ENCODE results near the gene FAM228A. TPM values are rescaled to one million over a fixed set of nuclear protein-coding genes. Genes with fewer than 3 reads are reported as not detected.

Gene FAM228A
- total RNA-seq, 1 donor from 2014 or later = not detected

DNA sequence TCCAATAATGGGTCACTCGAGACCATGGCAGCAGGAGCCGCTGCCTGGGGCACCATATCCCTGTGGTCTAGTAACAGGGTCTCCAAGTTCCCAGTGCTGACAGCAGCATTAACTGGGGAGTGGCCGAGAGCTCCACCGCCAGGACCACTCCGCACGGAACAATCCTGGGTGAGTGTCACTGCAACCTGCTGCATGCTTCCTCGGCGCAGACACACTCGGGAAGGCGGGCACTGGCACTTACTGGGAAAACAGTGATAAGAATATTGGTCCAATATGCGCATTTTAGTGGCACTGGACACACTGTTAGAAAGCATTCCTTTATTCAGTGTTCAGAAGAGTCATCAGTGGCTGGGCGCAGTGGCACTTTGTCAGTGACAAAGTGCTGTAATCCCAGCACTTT lies 29.7 kb downstream of the FAM228A start:
- TF ChIP-seq EZH2 (IDR thresholded peaks at IDR 0.05) = no peak
- TF ChIP-seq, protein P1, sequence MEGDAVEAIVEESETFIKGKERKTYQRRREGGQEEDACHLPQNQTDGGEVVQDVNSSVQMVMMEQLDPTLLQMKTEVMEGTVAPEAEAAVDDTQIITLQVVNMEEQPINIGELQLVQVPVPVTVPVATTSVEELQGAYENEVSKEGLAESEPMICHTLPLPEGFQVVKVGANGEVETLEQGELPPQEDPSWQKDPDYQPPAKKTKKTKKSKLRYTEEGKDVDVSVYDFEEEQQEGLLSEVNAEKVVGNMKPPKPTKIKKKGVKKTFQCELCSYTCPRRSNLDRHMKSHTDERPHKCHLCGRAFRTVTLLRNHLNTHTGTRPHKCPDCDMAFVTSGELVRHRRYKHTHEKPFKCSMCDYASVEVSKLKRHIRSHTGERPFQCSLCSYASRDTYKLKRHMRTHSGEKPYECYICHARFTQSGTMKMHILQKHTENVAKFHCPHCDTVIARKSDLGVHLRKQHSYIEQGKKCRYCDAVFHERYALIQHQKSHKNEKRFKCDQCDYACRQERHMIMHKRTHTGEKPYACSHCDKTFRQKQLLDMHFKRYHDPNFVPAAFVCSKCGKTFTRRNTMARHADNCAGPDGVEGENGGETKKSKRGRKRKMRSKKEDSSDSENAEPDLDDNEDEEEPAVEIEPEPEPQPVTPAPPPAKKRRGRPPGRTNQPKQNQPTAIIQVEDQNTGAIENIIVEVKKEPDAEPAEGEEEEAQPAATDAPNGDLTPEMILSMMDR (IDR thresholded peaks at IDR 0.05) = no peak
- no peak for TF ChIP-seq EZH2phosphoT487 (IDR thresholded peaks at IDR 0.05)
- Histone ChIP-seq H3K4me3 (no peak overlapping the region), H3K27ac (no peak overlapping the region), H3K27me3 (no peaks in the 10 kb centered on the region), H3K79me2 (ENCODE audit: low read depth) (no peaks in the 10 kb centered on the region), H3K4me2 (no peak overlapping the region), H4K20me1 (ENCODE audit: low read depth) (no peaks in the 10 kb centered on the region), H3K9me3 (ENCODE audit: low read depth) (no peaks in the 10 kb centered on the region), H3K9ac (no peak overlapping the region), H3F3A (ENCODE audit: low read depth) (no peaks in the 10 kb centered on the region), H2AFZ (replicated peaks) (no peak overlapping the region), H3K4me1 (peaks cover 12% of the 10 kb centered on the region), H3K36me3 (no peaks in the 10 kb centered on the region)
- Mint-ChIP-seq H3K27ac (no peak overlapping the region), H3K36me3 (peaks cover 5% of the 10 kb centered on the region), H3K27me3 (ENCODE audit: insufficient read depth, low read depth) (peaks cover 7% of the 10 kb centered on the region), H3K4me1 (peaks cover 28% of the 10 kb centered on the region), H3K9me3 (no peaks in the 10 kb centered on the region), H3K4me3 (no peak overlapping the region)
- DNase-seq (ENCODE audit: low spot score) = no peak

DNA sequence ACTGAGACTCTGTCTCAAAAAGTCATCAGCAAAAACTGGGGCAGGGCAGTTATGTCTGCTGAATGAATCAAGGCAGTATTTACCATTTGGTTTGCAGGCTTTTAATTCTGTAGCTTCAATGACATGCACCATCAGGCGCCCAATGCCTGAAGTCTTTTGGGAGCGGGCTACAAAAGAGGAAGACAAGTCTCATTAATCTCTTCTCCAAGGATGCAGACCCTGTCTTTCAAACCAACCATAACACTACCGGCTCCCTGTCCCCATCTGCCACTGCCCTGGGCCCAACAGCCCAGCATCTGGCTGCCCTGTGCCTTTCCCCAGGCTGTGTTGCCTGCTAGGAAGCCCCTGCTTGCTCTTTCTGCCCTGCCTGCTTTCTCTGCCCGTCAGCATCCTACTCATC lies 30.3 kb downstream of the FAM228A start:
- Histone ChIP-seq H4K20me1 (ENCODE audit: low read depth) (no peaks in the 10 kb centered on the region), H3K9ac (no peak overlapping the region), H3K4me1 (peaks cover 12% of the 10 kb centered on the region), H3K9me3 (ENCODE audit: low read depth) (no peaks in the 10 kb centered on the region), H2AFZ (replicated peaks) (no peak overlapping the region), H3K27me3 (no peaks in the 10 kb centered on the region), H3K27ac (no peak overlapping the region), H3K36me3 (no peaks in the 10 kb centered on the region), H3F3A (ENCODE audit: low read depth) (no peaks in the 10 kb centered on the region), H3K4me3 (no peak overlapping the region), H3K79me2 (ENCODE audit: low read depth) (no peaks in the 10 kb centered on the region), H3K4me2 (no peak overlapping the region)
- no peak for DNase-seq (ENCODE audit: low spot score)
- H3K4me1 Mint-ChIP-seq = peaks cover 30% of the 10 kb centered on the region
- peaks cover 5% of the 10 kb centered on the region for H3K36me3 Mint-ChIP-seq
- H3K9me3 Mint-ChIP-seq = no peaks in the 10 kb centered on the region
- H3K4me3 Mint-ChIP-seq = no peak overlapping the region
- TF ChIP-seq EZH2phosphoT487 (IDR thresholded peaks at IDR 0.05) = no peak
- no peak for TF ChIP-seq EZH2 (IDR thresholded peaks at IDR 0.05)
- TF ChIP-seq, protein P1 (IDR thresholded peaks at IDR 0.05) = no peak
- no peak overlapping the region for H3K27ac Mint-ChIP-seq
- H3K27me3 Mint-ChIP-seq (ENCODE audit: insufficient read depth, low read depth) = peaks cover 4% of the 10 kb centered on the region

DNA sequence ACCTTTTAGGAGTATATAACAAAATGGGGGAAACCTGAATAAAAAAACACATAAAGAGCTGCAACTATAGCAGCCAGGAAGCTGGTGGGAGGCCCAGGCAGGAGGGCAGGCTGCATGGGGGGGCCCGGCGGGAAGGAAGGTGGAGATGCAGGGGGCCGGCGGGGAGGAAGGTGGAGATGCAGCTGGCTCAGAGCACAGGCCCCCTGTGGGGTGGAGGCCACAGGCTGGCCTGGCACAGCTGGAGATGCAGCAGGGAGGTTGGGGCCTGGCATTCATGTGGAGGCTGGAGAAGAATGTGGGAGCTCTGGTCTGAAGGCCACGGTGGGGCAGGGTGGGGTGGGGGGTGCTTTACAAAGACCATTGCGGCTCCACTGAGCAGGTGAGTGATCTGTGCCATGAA lies 31.4 kb downstream of the FAM228A start:
- Mint-ChIP-seq H3K36me3 (peaks cover 5% of the 10 kb centered on the region), H3K27me3 (ENCODE audit: insufficient read depth, low read depth) (peaks cover 2% of the 10 kb centered on the region), H3K4me3 (peak overlapping the region; percentile 52), H3K9me3 (no peaks in the 10 kb centered on the region), H3K27ac (peak overlapping the region; percentile 69), H3K4me1 (peaks cover 30% of the 10 kb centered on the region)
- Histone ChIP-seq H3K4me3 (no peak overlapping the region), H3K36me3 (no peaks in the 10 kb centered on the region), H3K9ac (no peak overlapping the region), H3K79me2 (ENCODE audit: low read depth) (no peaks in the 10 kb centered on the region), H4K20me1 (ENCODE audit: low read depth) (no peaks in the 10 kb centered on the region), H3K4me2 (no peak overlapping the region), H3K4me1 (peaks cover 12% of the 10 kb centered on the region), H3K27ac (no peak overlapping the region), H2AFZ (replicated peaks) (no peak overlapping the region), H3K9me3 (ENCODE audit: low read depth) (no peaks in the 10 kb centered on the region), H3F3A (ENCODE audit: low read depth) (no peaks in the 10 kb centered on the region), H3K27me3 (no peaks in the 10 kb centered on the region)
- no peak for DNase-seq (ENCODE audit: low spot score)
- TF ChIP-seq EZH2phosphoT487 (IDR thresholded peaks at IDR 0.05) = no peak
- no peak for TF ChIP-seq EZH2 (IDR thresholded peaks at IDR 0.05)
- TF ChIP-seq, protein P1 (IDR thresholded peaks at IDR 0.05) = no peak
